Immature natural killer cell (primary cell): ENCODE measurements around the gene PLXND1. TPM values are rescaled to one million over a fixed set of nuclear protein-coding genes. Genes with fewer than 3 reads are reported as not detected.
"Not testable (repeated sequence)": the region's sequence is repeated elsewhere in the genome, so short reads cannot be mapped to it uniquely, and the experiment has no call there.

Source experiments
- DNase-seq, 3 donors: peaks; one replicate each; pipeline ENCODE4 v3.0.0; 2022; ENCODE audit warnings: mixed read lengths in 1 of 3
- H3K27ac Mint-ChIP-seq, 6 donors: one replicate each; pipeline ENCODE4 v1.8.0; 2020; ENCODE audit warnings: mixed read lengths in 6 of 6, mild to moderate bottlenecking in 5 of 6, inconsistent platforms in 4 of 6, moderate library complexity in 3 of 6
- H3K27me3 Mint-ChIP-seq, 3 donors: one replicate each; pipeline ENCODE4 v1.8.0; 2020 to 2021; ENCODE audit warnings: low read depth in 3 of 3, mild to moderate bottlenecking in 3 of 3, mixed read lengths in 3 of 3, moderate library complexity in 3 of 3, inconsistent platforms in 1 of 3
- H3K36me3 Mint-ChIP-seq, 3 donors: one replicate each; pipeline ENCODE4 v1.8.0; 2020; ENCODE audit warnings: mixed read lengths in 3 of 3, inconsistent platforms in 2 of 3, mild to moderate bottlenecking in 2 of 3
- H3K4me1 Mint-ChIP-seq, 2 donors: one replicate each; pipeline ENCODE4 v1.8.0; 2020; ENCODE audit warnings: inconsistent platforms in 2 of 2, mild to moderate bottlenecking in 2 of 2, mixed read lengths in 2 of 2, moderate library complexity in 1 of 2
- H3K4me3 Mint-ChIP-seq, 5 donors: one replicate each; pipeline ENCODE4 v1.8.0; 2020; ENCODE audit warnings: mild to moderate bottlenecking in 5 of 5, mixed read lengths in 5 of 5, inconsistent platforms in 3 of 5, moderate library complexity in 3 of 5
- H3K9me3 Mint-ChIP-seq, 6 donors: one replicate each; pipeline ENCODE4 v1.8.0; 2020; ENCODE audit warnings: mild to moderate bottlenecking in 6 of 6, mixed read lengths in 6 of 6, inconsistent platforms in 4 of 6, moderate library complexity in 3 of 6
- polyA plus RNA-seq, 3 donors: library from polyadenylated mRNA; unstranded; fragments of 300-500 nt; fragmentation: Illumina TruSeq; gene quantifications; one replicate each; pipeline ENCODE4 v1.2.3, GENCODE V29; 2021

PLXND1 gene
- polyA plus RNA-seq, 3 donors from 2014 or later, result 3.1 to 30.2 (median 6.1) TPM

DNA sequence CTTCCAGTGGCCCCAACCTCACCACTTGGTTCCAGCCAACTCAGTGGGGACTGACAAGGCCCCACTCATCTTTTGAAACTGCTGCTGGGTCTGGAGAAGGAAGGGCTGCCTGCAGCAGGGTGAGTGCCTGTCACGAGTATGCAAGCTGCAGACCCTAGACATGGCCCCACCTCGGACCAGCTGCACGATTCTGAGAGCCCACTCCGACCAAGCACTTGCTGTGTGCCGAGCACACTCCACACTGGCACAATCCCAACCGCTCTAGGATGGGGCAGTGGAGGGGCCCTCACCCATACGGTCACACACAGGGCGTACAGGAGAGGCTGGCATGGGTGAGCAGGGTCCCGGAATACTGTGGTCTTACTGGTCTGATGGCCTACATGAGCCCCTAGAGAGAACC, 8.0 kb upstream of the PLXND1 start:
- H3K4me3 Mint-ChIP-seq, result no peak overlapping the region

GRCh38 chr3:129613367-129613740, 6.9 kb upstream of the PLXND1 start:
- no peaks in the 10 kb centered on the region for H3K9me3 Mint-ChIP-seq
- H3K36me3 Mint-ChIP-seq, result no peaks in the 10 kb centered on the region
- H3K4me1 Mint-ChIP-seq, result peaks cover 24 to 27% of the 10 kb centered on the region in 2 donors
- DNase-seq, result no peak
- no peak overlapping the region for H3K27ac Mint-ChIP-seq
- H3K4me3 Mint-ChIP-seq, result no peak overlapping the region
- peaks cover 2% of the 10 kb centered on the region in 3 donors for H3K27me3 Mint-ChIP-seq

More for the DNA sequence above, 8.0 kb upstream of the PLXND1 start:
- Mint-ChIP-seq H3K9me3 (no peaks in the 10 kb centered on the region), H3K4me1 (peaks cover 21 to 23% of the 10 kb centered on the region in 2 donors), H3K27me3 (peaks cover 0 to 2% (median 2%) of the 10 kb centered on the region in 3 donors), H3K27ac (no peak overlapping the region), H3K36me3 (no peaks in the 10 kb centered on the region)
- no peak for DNase-seq

DNA sequence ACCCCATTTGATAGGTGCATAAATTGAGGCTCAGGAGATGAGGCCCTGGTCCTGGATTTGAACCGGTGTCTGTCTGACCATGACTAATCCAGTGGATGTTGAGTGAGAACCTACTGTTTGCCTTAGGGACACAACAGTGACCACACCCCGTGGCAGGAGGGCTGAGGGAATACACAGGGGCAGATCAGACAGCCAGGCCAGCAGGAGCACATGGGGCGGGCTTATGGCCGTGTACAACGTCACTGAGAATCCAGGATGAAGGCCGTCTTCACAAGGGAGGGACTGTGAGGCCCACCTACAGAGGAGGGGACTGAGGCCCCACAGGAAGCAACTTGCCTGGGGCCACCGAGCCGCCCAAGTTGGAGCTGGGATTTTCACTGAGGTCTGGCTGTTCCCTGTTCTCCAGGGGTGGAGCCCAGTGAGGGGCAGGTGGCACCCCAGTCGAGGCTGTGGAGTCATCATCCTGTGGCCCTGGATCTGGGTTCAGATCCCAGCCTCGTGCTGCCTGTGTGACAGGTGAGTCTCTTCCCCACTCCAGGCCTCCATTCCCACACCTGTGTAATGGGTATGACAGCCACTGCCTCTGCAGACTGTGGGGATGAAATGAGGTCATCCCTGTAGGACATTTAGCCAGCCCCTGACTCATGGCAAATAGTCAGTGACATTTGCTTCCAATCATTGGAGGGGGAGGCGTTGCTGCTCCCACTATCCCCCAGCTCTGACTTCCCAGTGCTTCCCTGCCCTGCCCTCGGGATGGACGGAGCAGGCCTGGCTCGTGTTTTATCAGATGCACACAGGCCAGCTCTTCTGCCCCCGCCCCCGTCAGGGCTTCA, 6.3 kb upstream of the PLXND1 start:
- no peaks in the 10 kb centered on the region for H3K36me3 Mint-ChIP-seq
- no peak for DNase-seq
- peaks cover 26 to 30% of the 10 kb centered on the region in 2 donors for H3K4me1 Mint-ChIP-seq
- no peak overlapping the region for H3K27ac Mint-ChIP-seq
- peaks cover 2% of the 10 kb centered on the region in 3 donors for H3K27me3 Mint-ChIP-seq
- no peak overlapping the region for H3K4me3 Mint-ChIP-seq
- H3K9me3 Mint-ChIP-seq, result no peaks in the 10 kb centered on the region

DNA sequence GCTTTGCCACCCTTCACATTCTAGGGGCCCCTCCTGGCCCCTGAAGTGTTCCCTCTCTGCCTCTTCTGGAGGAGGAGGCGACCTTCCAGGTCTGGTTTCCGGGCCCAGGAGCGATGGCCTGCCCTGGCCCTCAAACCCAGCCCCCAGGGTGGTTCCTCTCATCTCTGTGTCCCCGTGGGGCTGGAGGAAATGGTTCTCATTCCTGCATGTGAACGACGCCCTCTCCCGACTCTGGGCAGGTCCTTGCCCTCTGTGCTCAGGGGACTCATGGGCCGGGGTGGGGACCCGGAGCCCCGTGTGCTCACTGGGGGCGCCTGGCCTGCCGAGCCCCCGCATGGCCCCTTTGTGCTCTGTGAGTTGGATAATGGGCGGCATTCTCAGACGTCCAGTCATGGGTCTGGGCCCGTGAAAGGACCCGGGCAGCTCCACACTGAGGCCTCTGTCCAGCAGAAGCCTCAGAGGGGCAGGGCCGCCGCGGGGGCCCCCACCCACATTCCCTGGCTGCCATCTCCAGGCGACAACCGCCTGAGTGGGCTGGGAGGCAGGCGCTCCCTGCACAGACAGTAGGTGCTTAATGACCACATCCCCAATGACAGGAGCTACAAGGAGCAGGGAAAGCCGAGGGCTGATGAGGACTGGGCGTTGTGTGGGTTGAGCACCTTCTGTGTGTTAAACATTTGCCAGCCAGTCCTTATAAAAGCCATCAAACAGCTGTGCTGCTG, 5.5 kb upstream of the PLXND1 start:
- Mint-ChIP-seq H3K27me3 (peaks cover 2 to 5% (median 2%) of the 10 kb centered on the region in 3 donors), H3K27ac (peak overlapping the region in 1 of 6 donors; percentile 80), H3K4me1 (peaks cover 31 to 38% of the 10 kb centered on the region in 2 donors), H3K36me3 (no peaks in the 10 kb centered on the region), H3K9me3 (no peaks in the 10 kb centered on the region), H3K4me3 (no peak overlapping the region)
- no peak for DNase-seq

GRCh38 chr3:129611446-129611800, 4.9 kb upstream of the PLXND1 start:
- Mint-ChIP-seq H3K36me3 (no peaks in the 10 kb centered on the region), H3K27ac (peak overlapping the region in 4 of 6 donors; percentile 18 to 80 (median 64)), H3K4me1 (peaks cover 32 to 38% of the 10 kb centered on the region in 2 donors), H3K27me3 (peaks cover 0 to 6% (median 2%) of the 10 kb centered on the region in 3 donors), H3K4me3 (peak overlapping the region in 1 of 5 donors; percentile 39), H3K9me3 (no peaks in the 10 kb centered on the region)
- no peak for DNase-seq

GRCh38 chr3:129610794-129611445, 4.4 kb upstream of the PLXND1 start:
- peak overlapping the region in 2 of 5 donors; percentile 39 to 40 for H3K4me3 Mint-ChIP-seq
- not testable (repeated sequence) for H3K27me3 Mint-ChIP-seq, H3K9me3 Mint-ChIP-seq, H3K36me3 Mint-ChIP-seq
- H3K4me1 Mint-ChIP-seq, result peaks cover 32 to 38% of the 10 kb centered on the region in 2 donors
- H3K27ac Mint-ChIP-seq, result peak overlapping the region in 5 of 6 donors; percentile 18 to 80 (median 62)
- peak in 2 of 3 donors; percentile 29 to 33 for DNase-seq

DNA sequence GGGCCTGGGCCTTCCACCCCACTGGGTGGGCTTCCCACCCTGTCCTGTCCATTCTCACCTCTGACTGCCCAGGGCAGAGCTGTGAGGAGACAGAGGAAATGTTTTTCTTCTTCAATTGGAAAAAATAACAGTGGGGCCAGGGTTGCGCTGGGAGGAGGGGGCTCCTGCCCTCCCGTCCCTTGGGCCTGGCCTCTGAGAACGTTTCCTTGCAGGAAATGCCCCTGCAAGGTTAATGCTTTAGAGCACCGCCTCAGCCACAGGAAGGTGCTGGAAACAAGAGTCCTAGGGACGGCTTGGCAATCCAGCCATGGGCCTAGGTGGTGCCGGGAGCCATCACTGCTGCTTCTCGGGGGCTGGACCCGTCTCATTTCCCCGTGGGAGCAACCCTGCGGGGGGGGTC, 3.8 kb upstream of the PLXND1 start:
- Mint-ChIP-seq H3K27me3 (peaks cover 0 to 8% (median 4%) of the 10 kb centered on the region in 3 donors), H3K27ac (no peak overlapping the region), H3K9me3 (no peaks in the 10 kb centered on the region), H3K4me1 (peaks cover 35 to 43% of the 10 kb centered on the region in 2 donors), H3K4me3 (no peak overlapping the region), H3K36me3 (no peaks in the 10 kb centered on the region)
- DNase-seq, result no peak

GRCh38 chr3:129609591-129610182, 3.2 kb upstream of the PLXND1 start:
- Mint-ChIP-seq H3K4me3 (no peak overlapping the region), H3K27me3 (peaks cover under 1 to 8% (median 4%) of the 10 kb centered on the region in 3 donors), H3K27ac (no peak overlapping the region), H3K36me3 (peaks cover 0 to under 1% (median 0%) of the 10 kb centered on the region in 3 donors), H3K4me1 (peaks cover 36 to 45% of the 10 kb centered on the region in 2 donors), H3K9me3 (no peaks in the 10 kb centered on the region)
- no peak for DNase-seq

- H3K36me3 Mint-ChIP-seq, result peaks cover 0 to 3% (median 0%) of the 10 kb centered on the region in 3 donors
Measured at GRCh38 chr3:129608936-129609590, 2.6 kb upstream of the PLXND1 start.

DNA sequence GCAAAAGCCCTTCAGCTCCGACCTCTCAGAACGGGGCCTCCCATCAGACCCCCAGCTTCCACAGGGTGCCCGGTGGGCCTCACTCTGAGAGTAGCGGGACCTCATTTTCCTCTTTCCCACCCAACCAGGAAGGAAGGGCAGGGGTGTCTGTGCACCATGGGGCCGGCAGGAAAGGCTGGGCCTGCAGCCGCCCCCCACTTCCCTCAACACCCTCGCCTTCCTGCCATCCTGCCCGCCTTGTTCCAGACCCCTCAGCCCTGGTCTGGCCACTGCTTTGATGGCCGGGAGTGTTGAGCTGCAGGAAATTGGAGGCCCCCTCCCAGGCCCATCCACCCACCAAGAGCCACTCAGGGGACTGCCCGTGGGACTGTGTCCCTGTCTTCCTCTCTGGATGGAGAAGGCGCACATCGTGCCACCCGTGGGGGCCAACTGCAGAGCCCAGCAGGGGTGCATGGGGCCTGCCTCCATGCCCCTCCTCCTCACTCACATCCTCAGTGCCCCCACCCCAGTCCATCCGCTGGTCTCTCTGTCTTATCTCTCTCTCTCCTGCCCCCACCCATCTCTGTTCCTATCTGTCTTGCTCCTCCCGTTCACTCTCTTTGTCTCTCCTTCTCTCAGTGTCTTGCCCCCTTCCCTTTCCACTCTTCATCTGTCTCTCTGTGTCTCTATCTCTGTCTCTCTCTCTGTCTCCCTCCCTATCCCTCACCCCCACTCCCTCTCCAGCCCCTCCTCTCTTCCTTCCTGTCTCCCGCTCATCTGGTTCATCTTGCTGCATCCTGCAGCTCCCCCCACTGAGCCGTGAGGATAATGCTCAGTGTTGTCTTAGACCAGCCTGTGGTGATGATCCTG, 1.8 kb upstream of the PLXND1 start:
- H3K4me1 Mint-ChIP-seq, result peaks cover 48 to 59% of the 10 kb centered on the region in 2 donors
- peaks cover 2 to 9% (median 4%) of the 10 kb centered on the region in 3 donors for H3K27me3 Mint-ChIP-seq
- no peaks in the 10 kb centered on the region for H3K9me3 Mint-ChIP-seq
- no peak for DNase-seq
- H3K36me3 Mint-ChIP-seq, result peaks cover 0 to 3% (median 0%) of the 10 kb centered on the region in 3 donors
- peak overlapping the region; percentile 33 to 91 (median 86) for H3K4me3 Mint-ChIP-seq
- H3K27ac Mint-ChIP-seq, result peak overlapping the region in 3 of 6 donors; percentile 3 to 80 (median 46)

More at GRCh38 chr3:129608936-129609590, 2.6 kb upstream of the PLXND1 start:
- DNase-seq, result no peak
- H3K27ac Mint-ChIP-seq, result peak overlapping the region in 2 of 6 donors; percentile 3 to 46
- H3K9me3 Mint-ChIP-seq, result no peaks in the 10 kb centered on the region
- H3K4me3 Mint-ChIP-seq, result peak overlapping the region in 4 of 5 donors; percentile 28 to 78 (median 54)
- H3K27me3 Mint-ChIP-seq, result peaks cover 2 to 8% (median 4%) of the 10 kb centered on the region in 3 donors
- H3K4me1 Mint-ChIP-seq, result peaks cover 43 to 51% of the 10 kb centered on the region in 2 donors

- Mint-ChIP-seq H3K36me3 (peaks cover 0 to 3% (median 0%) of the 10 kb centered on the region in 3 donors), H3K4me1 (peaks cover 47 to 64% of the 10 kb centered on the region in 2 donors), H3K27me3 (peaks cover 2 to 9% (median 4%) of the 10 kb centered on the region in 3 donors), H3K9me3 (no peaks in the 10 kb centered on the region), H3K4me3 (peak overlapping the region; percentile 86 to 91 (median 88)), H3K27ac (peak overlapping the region in 5 of 6 donors; percentile 62 to 88 (median 84))
- DNase-seq, result no peak
Measured at GRCh38 chr3:129607391-129608068, 1.1 kb upstream of the PLXND1 start.
